Body of pancreas (tissue), 4 donors: ENCODE measurements around the gene SLC45A1. TPM values are rescaled to one million over a fixed set of nuclear protein-coding genes. Genes with fewer than 3 reads are reported as not detected.

ENCODE experiments used
- ATAC-seq: fragments of 150-250 bp; one replicate; pipeline ENCODE4 v1.9.1; 2016
- DNase-seq, 4 donors: peaks; one replicate each; pipeline ENCODE4 v3.0.0-alpha.2; 2019
- H3K27ac ChIP-seq, 4 donors: fragments of 200-600 bp; sonication (generic); 1 replicate in 3 of 4; 2 replicates in 1 of 4; pipeline versions ENCODE4 v1.5.1 to v1.6.1; 2016 to 2019; ENCODE audit warnings: mild to moderate bottlenecking in 1 of 4, mixed read lengths in 1 of 4, moderate library complexity in 1 of 4
- H3K27me3 ChIP-seq, 2 donors: fragments of 200-600 bp; sonication (generic); one replicate each; pipeline ENCODE4 v1.6.0; 2016; ENCODE audit warnings: mild to moderate bottlenecking in 1 of 2
- H3K36me3 ChIP-seq, 2 donors: fragments of 200-600 bp; sonication (generic); replicated peaks in 1 of 2; 2 replicates each; pipeline ENCODE4 v1.5.1; 2016; ENCODE audit warnings: low read depth in 2 of 2; ENCODE audit not compliant: insufficient read depth in 1 of 2
- H3K4me1 ChIP-seq: fragments of 200-600 bp; sonication (generic); one replicate; pipeline ENCODE4 v1.6.0; 2016
- H3K4me3 ChIP-seq, 2 donors: fragments of 200-600 bp; sonication (generic); 1 replicate in 1 of 2; 2 replicates in 1 of 2; pipeline ENCODE4 v1.5.1; 2016 to 2019
- H3K9me3 ChIP-seq, 3 donors: fragments of 200-600 bp; sonication (generic); 1 replicate in 2 of 3; 2 replicates in 1 of 3; pipeline ENCODE4 v1.5.1; 2016
- CTCF ChIP-seq, 7 experiments: fragments of 450-650 bp in 4 of 7; fragments of 200-600 bp in 3 of 7; sonication (generic) in 3 of 7; IDR thresholded peaks; one replicate each; pipeline ENCODE4 v1.5.1; 2016 to 2019; ENCODE audit warnings: antibody characterized with exemption in 7 of 7
- POLR2A ChIP-seq, 3 donors: fragments of 450-650 bp; IDR thresholded peaks; one replicate each; pipeline ENCODE4 v1.6.1; 2016; ENCODE audit warnings: antibody characterized with exemption in 3 of 3, mild to moderate bottlenecking in 2 of 3
- WGBS, 2 donors: methylation state at CpG; one replicate each; pipeline ENCODE4 v1.1.5; 2017; 5-methylcytosine and 5-hydroxymethylcytosine counted together
- intact Hi-C: fragments of 100-400 bp; cut with DNase I; formaldehyde crosslinking; loops from one replicate; pipeline ENCODE4 v1.15.1; 2023
- total RNA-seq, 2 donors: library from RNA; depleted of rRNA; stranded (reverse); fragments of >200 nt; gene quantifications; one replicate each; pipeline ENCODE4 v1.1.0, GENCODE V29; 2016

The SLC45A1 gene
- total RNA-seq, 2 donors from 2014 or later, result 1.6 TPM; not detected in 1

- ATAC-seq (no peak), DNase-seq (no peak)
- Histone ChIP-seq H3K4me3 (no peak overlapping the region), H3K36me3 (no peaks in the 10 kb centered on the region), H3K9me3 (no peaks in the 10 kb centered on the region), H3K4me1 (no peaks in the 10 kb centered on the region), H3K27ac (no peak overlapping the region), H3K27me3 (no peaks in the 10 kb centered on the region)
- TF ChIP-seq CTCF (IDR thresholded peaks at IDR 0.05) (no peak), POLR2A (IDR thresholded peaks at IDR 0.05) (no peak)
- intact Hi-C loops, result no loop called here
- 73 to 89% methylated on average over 15 to 16 of the region's 16 CpGs for WGBS, 2 donors
Measured at GRCh38 chr1:8333246-8333987, 15.5 kb downstream of the SLC45A1 start.

DNA sequence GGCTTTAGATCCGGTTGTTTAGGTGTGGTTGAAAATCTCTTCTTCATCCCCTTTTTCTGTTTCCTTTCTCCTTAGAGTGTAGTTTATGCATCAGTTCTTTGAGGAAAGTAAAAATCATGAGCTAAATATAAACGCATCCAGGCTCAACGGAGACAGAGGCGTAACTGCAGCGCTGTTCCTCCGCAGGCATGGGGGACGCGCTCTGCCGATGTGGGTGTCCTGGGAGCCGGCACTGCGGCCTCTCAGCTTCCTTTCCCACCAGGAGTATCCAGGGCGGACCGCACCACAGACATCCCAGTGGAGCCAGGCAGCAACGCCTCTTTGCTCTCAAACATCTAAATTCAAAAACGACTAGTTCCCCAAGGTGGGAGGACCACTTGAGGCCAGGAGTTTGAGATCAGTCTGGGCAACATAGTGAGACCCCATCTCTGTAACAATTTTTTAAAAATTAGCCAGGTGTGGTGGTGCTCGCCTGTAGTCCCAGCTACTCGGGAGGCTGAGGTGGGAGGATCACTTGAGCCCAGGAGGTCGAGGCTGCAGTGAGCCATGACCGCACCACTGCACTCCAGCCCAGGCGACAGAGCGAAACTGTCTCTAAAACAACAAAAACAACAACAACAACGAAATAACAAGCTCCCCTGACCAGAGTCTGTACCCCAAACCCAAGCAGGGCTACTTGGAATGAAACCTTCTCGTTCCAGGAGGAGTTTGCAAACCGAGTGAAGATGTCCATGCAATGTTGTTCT, 16.4 kb downstream of the SLC45A1 start:
- Histone ChIP-seq H3K4me3 (no peak overlapping the region), H3K27ac (no peak overlapping the region), H3K4me1 (no peaks in the 10 kb centered on the region), H3K36me3 (no peaks in the 10 kb centered on the region), H3K27me3 (no peaks in the 10 kb centered on the region), H3K9me3 (no peaks in the 10 kb centered on the region)
- DNase-seq (no peak), ATAC-seq (no peak)
- intact Hi-C loops, result no loop called here
- WGBS, 2 donors, result 81 to 91% methylated on average over 14 to 24 of the region's 24 CpGs
- no peak for TF ChIP-seq CTCF (IDR thresholded peaks at IDR 0.05)
- TF ChIP-seq POLR2A (IDR thresholded peaks at IDR 0.05), result no peak

DNA sequence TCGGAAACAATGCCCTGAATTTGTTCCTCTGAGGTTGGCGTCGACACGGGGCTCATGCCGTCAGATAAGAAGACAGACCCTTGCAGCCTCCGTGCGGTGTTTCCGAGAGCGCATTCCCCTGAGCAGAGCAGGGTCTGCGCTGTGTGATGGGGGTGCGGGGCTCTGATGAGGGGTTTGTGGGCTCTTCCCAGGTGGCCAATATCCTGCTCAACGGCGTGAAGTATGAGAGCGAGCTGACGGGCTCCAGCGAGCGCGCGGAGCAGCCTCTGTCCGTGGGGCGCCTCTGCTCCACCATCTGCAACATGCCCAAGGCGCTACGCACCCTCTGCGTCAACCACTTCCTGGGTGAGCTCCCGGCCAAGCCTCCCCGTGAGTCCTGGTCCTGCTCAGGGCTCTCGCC, 17.3 kb downstream of the SLC45A1 start:
- DNase-seq, result no peak

GRCh38 chr1:8337776-8338525, 20.0 kb downstream of the SLC45A1 start:
- Histone ChIP-seq H3K27me3 (no peaks in the 10 kb centered on the region), H3K9me3 (no peaks in the 10 kb centered on the region), H3K27ac (no peak overlapping the region), H3K4me3 (no peak overlapping the region), H3K4me1 (peaks cover 6% of the 10 kb centered on the region), H3K36me3 (no peaks in the 10 kb centered on the region)
- DNase-seq (no peak), ATAC-seq (no peak)
- intact Hi-C loops, result no loop called here
- WGBS, 2 donors, result 84 to 93% methylated on average over 16 to 25 of the region's 25 CpGs
- TF ChIP-seq CTCF (IDR thresholded peaks at IDR 0.05) (no peak), POLR2A (IDR thresholded peaks at IDR 0.05) (no peak)

More for the DNA sequence above, 17.3 kb downstream of the SLC45A1 start:
- Histone ChIP-seq H3K4me3 (no peak overlapping the region), H3K9me3 (no peaks in the 10 kb centered on the region), H3K27ac (no peak overlapping the region), H3K4me1 (peaks cover 4% of the 10 kb centered on the region), H3K27me3 (no peaks in the 10 kb centered on the region), H3K36me3 (no peaks in the 10 kb centered on the region)
- no peak for TF ChIP-seq CTCF (IDR thresholded peaks at IDR 0.05)
- no peak for TF ChIP-seq POLR2A (IDR thresholded peaks at IDR 0.05)
- intact Hi-C loops, result no loop called here
- WGBS, 2 donors, result 77 to 90% methylated on average over 3 to 27 of the region's 27 CpGs
- ATAC-seq, result no peak
